GM19099 (cell line): Measurements from ENCODE around the gene DUSP19.
A peak's percentile ranks its signal among the peaks of the same experiment; 100 is the strongest.

Experiments used
- POLR2A ChIP-seq: IDR thresholded peaks from 3 replicates; pipeline ENCODE4 v1.6.1; 2011; ENCODE audit warnings: low read depth; ENCODE audit not compliant: insufficient read length; ENCODE audit errors: extremely low read depth

The DUSP19 gene

GRCh38 chr2:183105402-183106134, 27.0 kb downstream of the DUSP19 start:
- no peak for TF ChIP-seq POLR2A

- TF ChIP-seq POLR2A = no peak
Measured at GRCh38 chr2:183112577-183112976, 34.0 kb downstream of the DUSP19 start.

DNA sequence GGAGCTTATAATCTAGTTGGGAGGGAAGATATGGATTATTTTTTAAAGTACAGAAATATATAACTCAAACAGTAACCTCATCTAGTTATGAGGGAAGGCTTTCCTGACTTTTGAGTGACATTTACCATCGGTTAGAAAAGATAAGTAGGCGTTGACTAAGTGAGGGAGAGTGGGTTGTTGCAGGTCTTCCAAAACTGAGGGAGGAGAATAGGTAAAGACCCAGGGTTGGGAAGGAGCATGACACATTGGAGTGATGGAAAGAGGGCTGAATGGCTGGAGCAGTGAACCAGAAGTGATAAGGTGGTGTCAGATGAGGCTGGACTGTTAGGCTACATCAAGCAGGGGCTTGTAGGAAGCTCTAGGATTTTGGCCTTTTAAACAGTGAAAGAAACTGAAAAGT, 35.1 kb downstream of the DUSP19 start:
- TF ChIP-seq POLR2A = no peak

DNA sequence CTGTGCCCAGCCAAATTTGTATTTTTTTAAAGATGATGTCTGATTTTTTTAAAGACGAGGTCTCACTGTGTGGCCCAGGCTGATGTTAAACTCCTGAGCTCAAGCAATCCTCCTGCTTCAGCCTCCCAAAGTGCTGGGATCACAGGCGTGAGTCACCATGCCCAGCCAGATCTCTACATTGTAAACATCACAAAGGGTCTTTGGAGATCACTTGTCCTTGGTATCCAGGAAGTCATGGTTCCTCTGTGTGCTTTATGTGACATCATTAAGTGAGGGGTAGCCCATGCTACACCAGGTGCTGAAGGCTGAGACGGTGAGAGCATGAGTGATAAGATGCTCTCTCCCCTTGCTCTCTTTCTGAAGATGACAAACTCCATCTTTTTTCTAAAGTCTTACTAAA, 38.7 kb downstream of the DUSP19 start:
- TF ChIP-seq POLR2A = no peak

- no peak for TF ChIP-seq POLR2A
Measured at GRCh38 chr2:183123117-183123958, 44.8 kb downstream of the DUSP19 start.

DNA sequence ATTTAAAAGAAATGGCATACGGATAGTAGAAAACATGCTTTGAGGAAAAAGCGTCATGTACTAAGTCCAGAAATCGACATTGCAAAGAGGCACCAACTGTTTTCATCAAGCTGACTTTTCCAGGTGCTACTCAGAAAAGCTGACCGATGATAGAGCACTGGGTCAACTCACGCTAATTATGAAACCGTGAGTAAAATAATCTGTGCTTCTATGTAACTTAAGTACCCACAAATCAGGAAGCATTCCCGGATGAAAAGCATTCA, 45.3 kb downstream of the DUSP19 start:
- TF ChIP-seq POLR2A = no peak

GRCh38 chr2:183124222-183124956, 45.8 kb downstream of the DUSP19 start, which contains the start of gene NUP35:
NUP35 (plus strand) TSS chr2:183124443; CDS start chr2:183124458, 15 bp downstream.
- TF ChIP-seq POLR2A = peak; percentile 65

DNA sequence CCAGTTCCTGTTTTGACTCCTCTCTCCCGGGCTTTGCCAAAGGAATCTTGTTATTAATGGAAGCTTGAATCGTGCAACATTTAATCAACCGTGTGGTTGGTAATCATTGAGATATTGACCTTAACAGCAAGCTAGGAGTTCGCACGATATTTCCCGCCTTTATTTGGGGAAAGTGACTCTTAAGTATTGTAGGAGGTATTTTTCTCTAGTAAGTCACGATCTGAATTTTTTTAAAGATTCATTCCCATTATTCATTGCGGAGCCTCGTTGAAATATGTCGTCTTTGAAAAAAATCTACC, 46.4 kb downstream of the DUSP19 start:
- TF ChIP-seq POLR2A = no peak

GRCh38 chr2:183125659-183126341, 47.3 kb downstream of the DUSP19 start:
- TF ChIP-seq POLR2A = no peak

DNA sequence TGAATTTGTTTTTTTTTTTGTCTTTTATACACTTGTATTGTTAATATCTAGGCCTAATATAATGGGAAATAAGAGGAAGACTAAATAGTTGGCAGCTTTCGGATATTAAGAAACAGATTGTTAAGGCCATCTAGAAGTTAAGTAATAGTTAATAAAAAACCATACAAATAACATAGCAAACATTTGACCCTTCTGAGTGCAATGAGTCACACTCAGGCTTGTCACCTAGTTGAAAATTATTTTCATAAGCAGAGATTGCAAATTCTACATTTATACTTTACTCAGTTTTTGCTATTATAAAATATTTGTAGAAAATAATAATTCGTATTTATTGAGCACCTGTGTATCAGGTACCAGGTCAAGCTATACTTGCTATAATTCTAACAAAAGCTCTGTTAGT, 48.1 kb downstream of the DUSP19 start:
- TF ChIP-seq POLR2A = no peak

DNA sequence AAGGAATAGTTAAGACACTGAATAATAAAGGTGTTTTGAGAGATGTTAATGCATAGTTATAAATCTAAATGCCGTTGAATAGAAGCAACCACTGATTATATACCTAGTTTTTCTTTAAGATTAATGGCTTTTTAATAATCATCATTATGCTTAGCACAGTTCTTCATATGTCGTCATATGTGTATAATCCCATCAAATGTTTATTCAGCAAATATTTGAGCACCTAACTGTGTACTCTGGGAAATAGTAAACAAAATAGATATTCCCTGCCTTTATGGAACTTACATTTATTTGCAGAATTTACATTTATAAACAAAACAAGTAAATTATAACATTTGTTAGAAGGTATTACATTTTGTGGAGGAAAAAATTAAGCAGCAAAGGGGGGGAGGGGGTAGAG, 55.5 kb downstream of the DUSP19 start:
- TF ChIP-seq POLR2A = no peak

DNA sequence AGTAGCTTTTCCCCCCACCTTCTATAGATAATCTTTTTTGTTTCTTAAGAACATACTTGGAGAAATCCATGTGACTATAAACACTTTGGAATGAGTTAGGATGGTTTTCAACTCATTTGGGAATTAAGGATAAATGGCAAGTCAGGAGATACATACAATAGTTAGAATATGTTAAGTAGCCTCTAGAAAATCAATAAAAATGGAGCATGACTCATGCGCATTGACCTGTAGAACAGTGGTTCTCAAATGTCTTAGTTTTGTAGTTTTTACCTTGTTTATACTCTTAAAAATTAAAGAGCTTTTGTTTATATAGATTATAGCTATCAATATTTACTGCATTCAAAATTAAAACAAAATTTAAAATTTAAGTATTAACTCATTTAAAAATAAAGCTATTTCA, 70.4 kb downstream of the DUSP19 start:
- no peak for TF ChIP-seq POLR2A

DNA sequence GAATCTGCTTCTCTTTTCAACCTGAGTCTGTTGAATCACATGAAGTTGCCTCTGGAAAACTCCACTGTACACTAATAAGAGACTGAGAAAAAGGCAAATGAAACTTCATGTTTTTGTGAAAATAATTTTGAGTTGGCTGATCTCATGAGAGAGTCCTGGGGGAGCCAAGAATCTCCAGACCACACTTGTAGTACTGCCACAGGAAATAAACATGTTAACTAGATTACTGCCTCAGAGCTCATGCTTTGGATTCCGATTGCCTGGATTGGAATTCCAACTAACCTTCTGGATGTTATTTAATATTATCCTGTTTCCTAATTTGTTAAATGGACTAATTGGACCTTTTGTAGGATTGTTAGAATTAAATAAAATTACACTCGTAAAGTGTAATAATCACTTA, 70.9 kb downstream of the DUSP19 start:
- TF ChIP-seq POLR2A = no peak
